ENCODE results near the gene SFTA2. TPM values are rescaled to one million over a fixed set of nuclear protein-coding genes. Genes with fewer than 3 reads are reported as not detected.
"Not testable (repeated sequence)": the region's sequence is repeated elsewhere in the genome, so short reads cannot be mapped to it uniquely, and the experiment has no call there.

SFTA2 gene
- total RNA-seq, 4 donors from 2014 or later: 0.36 TPM; not detected in 3

- intact Hi-C loops (cut with DNase I; ENCODE audit: low total_unique reads): loop anchor here (10.0 kb wide), 1 partner anchor 158 kb away; no protein-coding TSS in a partner anchor
- no peak for DNase-seq (ENCODE audit: low spot score in 2 of 2)
- no peak overlapping the region for H3K4me3 ChIP-seq (ENCODE audit: low read depth, poor library complexity, severe bottlenecking)
- 87 to 92% methylated on average over 4 of the region's 4 CpGs for WGBS, 2 donors
- no peak for TF ChIP-seq CTCF (IDR thresholded peaks at IDR 0.05)
- no peak for TF ChIP-seq POLR2A (IDR thresholded peaks at IDR 0.05)
These were observed 5.3 kb downstream of the SFTA2 start for GRCh38 chr6:30926644-30927043.

DNA sequence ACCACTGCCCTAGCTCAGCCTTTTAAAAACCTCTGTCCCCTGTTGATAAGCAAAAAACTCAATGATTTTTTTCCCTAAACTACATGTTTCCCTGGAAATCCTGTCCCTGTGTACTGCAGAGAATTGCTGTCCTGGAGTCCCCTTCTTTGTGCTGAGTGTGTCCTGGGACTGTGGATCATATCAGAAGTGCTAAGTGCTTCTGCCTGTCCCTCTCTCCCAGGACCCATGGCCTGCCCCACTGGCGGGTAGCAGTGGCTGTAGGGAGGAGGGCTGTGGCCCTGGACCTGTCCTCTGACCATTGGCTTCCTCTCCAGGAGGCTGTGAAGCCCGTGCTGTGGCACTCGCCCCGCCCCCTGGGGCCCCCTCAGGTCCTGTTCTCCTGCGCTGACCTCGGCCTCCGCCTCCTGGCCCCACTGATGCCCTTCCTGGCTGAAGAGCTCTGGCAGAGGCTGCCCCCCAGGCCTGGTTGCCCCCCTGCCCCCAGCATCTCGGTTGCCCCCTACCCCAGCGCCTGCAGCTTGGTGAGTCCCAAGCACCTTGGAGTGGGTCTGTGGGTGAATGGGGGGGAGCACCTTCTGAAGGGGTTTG is 7.8 kb downstream of the SFTA2 start:
- WGBS, 2 donors: 87 to 93% methylated on average over 6 to 9 of the region's 9 CpGs

GRCh38 chr6:30922447-30922852 is 9.5 kb downstream of the SFTA2 start:
- intact Hi-C loops (cut with DNase I; ENCODE audit: low total_unique reads): loop anchor here (10.0 kb wide), 1 partner anchor 162 kb away; no protein-coding TSS in a partner anchor
- DNase-seq (ENCODE audit: low spot score in 2 of 2): no peak
- WGBS, 2 donors: 89 to 90% methylated on average over 7 of the region's 7 CpGs
- no peak overlapping the region for H3K4me3 ChIP-seq (ENCODE audit: low read depth, poor library complexity, severe bottlenecking)
- TF ChIP-seq POLR2A (IDR thresholded peaks at IDR 0.05) (no peak), CTCF (IDR thresholded peaks at IDR 0.05) (no peak)

More for the DNA sequence above, 7.8 kb downstream of the SFTA2 start:
- intact Hi-C loops (cut with DNase I; ENCODE audit: low total_unique reads): loop anchor here (10.0 kb wide), 1 partner anchor 161 kb away; no protein-coding TSS in a partner anchor
- not testable (repeated sequence) for DNase-seq (ENCODE audit: low spot score in 2 of 2); H3K4me3 ChIP-seq (ENCODE audit: low read depth, poor library complexity, severe bottlenecking)

DNA sequence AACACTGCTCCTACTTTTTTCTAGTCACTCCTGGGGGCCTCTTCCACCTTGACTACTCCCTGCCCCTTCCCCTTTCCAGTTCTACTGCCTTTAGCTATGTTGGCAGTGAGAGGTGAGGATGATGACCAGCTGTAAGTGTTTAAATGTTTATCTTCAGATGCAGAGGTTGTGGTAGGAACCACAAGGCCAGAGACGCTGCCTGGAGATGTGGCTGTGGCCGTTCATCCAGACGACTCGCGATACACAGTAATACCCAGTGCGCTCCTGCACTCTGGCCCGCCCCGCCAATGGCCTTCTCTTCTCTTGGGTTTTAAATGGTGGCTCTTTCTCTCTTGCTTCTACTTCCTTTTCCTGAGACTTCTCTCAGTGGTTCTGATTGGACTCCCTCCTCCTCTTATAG is 13.3 kb downstream of the SFTA2 start:
- 92 to 96% methylated on average over 8 of the region's 8 CpGs for WGBS, 2 donors
- TF ChIP-seq POLR2A (IDR thresholded peaks at IDR 0.05) (no peak), CTCF (IDR thresholded peaks at IDR 0.05) (no peak)
- intact Hi-C loops (cut with DNase I; ENCODE audit: low total_unique reads): no loop called here
- no peak for DNase-seq (ENCODE audit: low spot score in 2 of 2)
- H3K4me3 ChIP-seq (ENCODE audit: low read depth, poor library complexity, severe bottlenecking): no peak overlapping the region

- 85 to 90% methylated on average over 8 of the region's 8 CpGs for WGBS, 2 donors
- H3K4me3 ChIP-seq (ENCODE audit: low read depth, poor library complexity, severe bottlenecking): no peak overlapping the region
- TF ChIP-seq POLR2A (IDR thresholded peaks at IDR 0.05) (no peak), CTCF (IDR thresholded peaks at IDR 0.05) (no peak)
- DNase-seq (ENCODE audit: low spot score in 2 of 2): no peak
- intact Hi-C loops (cut with DNase I; ENCODE audit: low total_unique reads): no loop called here
These were observed 14.5 kb downstream of the SFTA2 start for GRCh38 chr6:30917487-30917886.

DNA sequence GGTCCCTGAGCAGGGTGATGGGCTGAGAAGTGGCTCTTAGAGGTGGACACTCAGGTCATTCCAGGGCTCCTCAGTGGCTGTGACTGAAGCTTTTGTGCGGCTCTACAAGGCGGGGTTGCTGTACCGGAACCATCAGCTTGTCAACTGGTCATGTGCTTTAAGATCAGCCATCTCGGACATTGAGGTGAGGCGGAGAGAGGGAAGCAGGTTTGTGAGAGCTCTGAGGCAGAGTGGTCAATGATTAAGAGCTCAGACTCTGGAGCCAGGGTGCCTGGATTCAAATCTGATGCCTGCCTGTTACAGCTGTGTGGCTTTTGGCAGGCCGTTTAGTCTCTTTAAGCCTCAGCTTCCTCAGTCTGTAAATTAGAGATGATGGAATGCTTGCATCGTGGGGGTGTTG is 14.9 kb downstream of the SFTA2 start:
- intact Hi-C loops (cut with DNase I; ENCODE audit: low total_unique reads): no loop called here
- H3K4me3 ChIP-seq (ENCODE audit: low read depth, poor library complexity, severe bottlenecking): no peak overlapping the region
- WGBS, 2 donors: 94 to 96% methylated on average over 7 of the region's 7 CpGs
- no peak for DNase-seq (ENCODE audit: low spot score in 2 of 2)
- no peak for TF ChIP-seq POLR2A (IDR thresholded peaks at IDR 0.05)
- TF ChIP-seq CTCF (IDR thresholded peaks at IDR 0.05): no peak
